GM12864 (cell line): Measurements from ENCODE around the gene TJAP1.

ENCODE experiments used
- DNase-seq: peaks from one replicate; pipeline ENCODE4 v3.0.0-alpha.2; 2011; ENCODE audit warnings: low read depth
- H3K4me3 ChIP-seq: 2 replicates; pipeline ENCODE4 v1.5.1; 2011; ENCODE audit warnings: mild to moderate bottlenecking, low read depth, low read length, control low read depth
- CTCF ChIP-seq: IDR thresholded peaks from 2 replicates; pipeline ENCODE4 v1.5.1; 2011; ENCODE audit warnings: low read depth, mild to moderate bottlenecking, moderate library complexity, low read length, control low read depth, inconsistent platforms; ENCODE audit errors: missing control alignments

TJAP1 gene

GRCh38 chr6:43508481-43509141 lies 31.2 kb downstream of the TJAP1 start:
- no peak for TF ChIP-seq CTCF
- no peak overlapping the region for H3K4me3 ChIP-seq
- DNase-seq = no peak

GRCh38 chr6:43509142-43509983 lies 32.0 kb downstream of the TJAP1 start:
- TF ChIP-seq CTCF = no peak
- H3K4me3 ChIP-seq = peak overlapping the region; percentile 57
- DNase-seq = no peak

GRCh38 chr6:43509984-43510826 lies 32.8 kb downstream of the TJAP1 start, which contains the start of gene LRRC73:
TSS of gene LRRC73 (minus strand) at chr6:43510346. CDS start at chr6:43509785, 561 bp downstream.
- peak within 1 kb of the TSS; percentile 57 for H3K4me3 ChIP-seq
- no peak for TF ChIP-seq CTCF
- DNase-seq = no peak

GRCh38 chr6:43510827-43511163 lies 33.4 kb downstream of the TJAP1 start:
- TF ChIP-seq CTCF = no peak
- no peak for DNase-seq
- peak overlapping the region; percentile 57; the same call in 1 of the 2 replicates for H3K4me3 ChIP-seq

- no peak overlapping the region for H3K4me3 ChIP-seq
- no peak for TF ChIP-seq CTCF
- DNase-seq = no peak
Observed at GRCh38 chr6:43511824-43512415, 34.5 kb downstream of the TJAP1 start.

GRCh38 chr6:43515808-43516207 lies 38.4 kb downstream of the TJAP1 start:
- H3K4me3 ChIP-seq = peak overlapping the region; percentile 83
- TF ChIP-seq CTCF = no peak
- no peak for DNase-seq
